PC-3 (cell line): ENCODE data around the gene AHDC1. TPM values are rescaled to one million over a fixed set of nuclear protein-coding genes. Genes with fewer than 3 reads are reported as not detected.

ENCODE experiments used
- ATAC-seq: fragments of 200-7000 bp; cut with Tn5 transposase; 2 replicates; pipeline ENCODE4 v1.9.1; 2020; ENCODE audit warnings: mild to moderate bottlenecking, moderate library complexity
- BruUV-seq: library from RNA; stranded (reverse); fragments of 400-500 nt; replicated peaks from 2 replicates; lab custom pipeline; 2021; lab: Mats Ljungman, UMichigan
- CTCF ChIA-PET: fragments of 300-600 bp; sonication (Branson Sonifier 250); formaldehyde crosslinking; loops from one replicate; lab custom pipeline; 2022; ENCODE audit warnings: antibody characterized with exemption; lab: Charles Lee
- POLR2A ChIA-PET: fragments of 300-600 bp; sonication (Branson Sonifier 250); formaldehyde crosslinking; loops from one replicate; lab custom pipeline; 2022; ENCODE audit warnings: antibody characterized with exemption; ENCODE audit not compliant: unreplicated experiment; lab: Charles Lee
- DNase-seq: peaks from one replicate; pipeline ENCODE4 v3.0.0-alpha.2; 2015
- H2AFZ ChIP-seq: fragments of 300-600 bp; sonication (generic); 2 replicates; pipeline ENCODE4 v1.6.0; 2016; ENCODE audit warnings: antibody characterized with exemption, low read length
- H3F3A ChIP-seq: fragments of 300-600 bp; sonication (generic); one replicate; pipeline ENCODE4 v1.6.0; 2017; ENCODE audit warnings: antibody characterized with exemption, low read length, control low read depth, mild to moderate bottlenecking; ENCODE audit not compliant: unreplicated experiment
- H3K27ac ChIP-seq: fragments of 300-600 bp; sonication (generic); 2 replicates; pipeline ENCODE4 v1.5.1; 2016; ENCODE audit warnings: mild to moderate bottlenecking, low read length
- H3K27me3 ChIP-seq: fragments of 300-600 bp; sonication (generic); 2 replicates; pipeline ENCODE4 v1.6.1; 2016; ENCODE audit warnings: low read length, mixed read lengths
- H3K36me3 ChIP-seq: fragments of 300-600 bp; sonication (generic); 2 replicates; pipeline ENCODE4 v1.6.1; 2016; ENCODE audit warnings: low read depth, mixed run types, low read length, mixed read lengths
- H3K4me1 ChIP-seq: fragments of 300-600 bp; sonication (generic); 2 replicates; pipeline ENCODE4 v1.5.1; 2016; ENCODE audit warnings: low read length; ENCODE audit not compliant: insufficient read depth
- H3K4me2 ChIP-seq: fragments of 300-600 bp; sonication (generic); 2 replicates; pipeline ENCODE4 v1.6.0; 2016; ENCODE audit warnings: low read length
- H3K4me3 ChIP-seq: fragments of 300-600 bp; sonication (generic); 2 replicates; pipeline ENCODE4 v1.5.1; 2016; ENCODE audit warnings: mild to moderate bottlenecking, low read length, mixed read lengths
- H3K79me2 ChIP-seq: fragments of 300-600 bp; sonication (generic); 2 replicates; pipeline ENCODE4 v1.6.1; 2017; ENCODE audit warnings: low read length, mixed read lengths
- H3K9ac ChIP-seq: fragments of 300-600 bp; sonication (generic); 2 replicates; pipeline ENCODE4 v1.6.0; 2016; ENCODE audit warnings: mild to moderate bottlenecking, low read length
- H3K9me2 ChIP-seq: fragments of 300-600 bp; sonication (generic); replicated peaks from 2 replicates; pipeline ENCODE4 v1.6.1; 2016; ENCODE audit warnings: mixed run types, low read length, mixed read lengths
- H3K9me3 ChIP-seq: fragments of 300-600 bp; sonication (generic); 2 replicates; pipeline ENCODE4 v1.6.1; 2016; ENCODE audit warnings: low read length, mixed read lengths
- H4K20me1 ChIP-seq: fragments of 300-600 bp; sonication (generic); 2 replicates; pipeline ENCODE4 v1.6.1; 2016; ENCODE audit warnings: low read length, mixed read lengths
- CTCF ChIP-seq: fragments of 300-600 bp; sonication (generic); conservative IDR thresholded peaks from 2 replicates; pipeline ENCODE4 v1.5.1; 2017; ENCODE audit warnings: antibody characterized with exemption, low read depth, mild to moderate bottlenecking, low read length
- EZH2 ChIP-seq: fragments of 300-600 bp; sonication (generic); IDR thresholded peaks from one replicate; pipeline ENCODE4 v1.6.1; 2017; ENCODE audit warnings: antibody characterized with exemption, mild to moderate bottlenecking, low read length; ENCODE audit not compliant: unreplicated experiment
- EZH2phosphoT487 ChIP-seq: fragments of 300-600 bp; sonication (generic); IDR thresholded peaks from 2 replicates; pipeline ENCODE4 v1.6.1; 2018; ENCODE audit warnings: mild to moderate bottlenecking, antibody characterized with exemption, low read length, borderline replicate concordance
- intact Hi-C: fragments of 100-400 bp; cut with micrococcal nuclease; formaldehyde crosslinking; loops from 2 replicates; pipeline ENCODE4 v1.9.0; 2023
- total RNA-seq: library from RNA; depleted of rRNA; stranded (reverse); fragments of >200 nt; gene quantifications from 2 replicates; pipeline ENCODE4 v1.2.3, GENCODE V29; 2014

The AHDC1 gene
- total RNA-seq, 1 experiment from 2014 or later: 15.2 TPM

- ATAC-seq: no peak
- Histone ChIP-seq H2AFZ (no peak overlapping the region), H3K9ac (no peak overlapping the region), H3K4me3 (no peak overlapping the region), H3K27me3 (no peaks in the 10 kb centered on the region), H3K79me2 (peaks cover 60% of the 10 kb centered on the region), H3F3A (peaks cover 7% of the 10 kb centered on the region), H3K4me2 (no peak overlapping the region), H3K27ac (no peak overlapping the region), H3K9me3 (no peaks in the 10 kb centered on the region), H3K36me3 (peaks cover 4% of the 10 kb centered on the region; the same call in 1 of the 2 replicates), H4K20me1 (no peaks in the 10 kb centered on the region), H3K4me1 (peaks cover 42% of the 10 kb centered on the region), H3K9me2 (no peaks in the 10 kb centered on the region)
- POLR2A ChIA-PET: no interaction called here
- CTCF ChIA-PET: no interaction called here
- DNase-seq: no peak
- no peak for TF ChIP-seq CTCF
- no peak for TF ChIP-seq EZH2phosphoT487
- no peak for TF ChIP-seq EZH2
- BruUV-seq: no TSS peak
- intact Hi-C loops: no loop called here
Observed at GRCh38 chr1:27562021-27562420, 41.9 kb downstream of the AHDC1 start.

- no peak overlapping the region for H2AFZ ChIP-seq
- H3K27me3 ChIP-seq: no peaks in the 10 kb centered on the region
- DNase-seq: no peak
- H3K9me3 ChIP-seq: no peaks in the 10 kb centered on the region
- H4K20me1 ChIP-seq: no peaks in the 10 kb centered on the region
- no peaks in the 10 kb centered on the region for H3K9me2 ChIP-seq
- H3K4me3 ChIP-seq: no peak overlapping the region
- ChIA-PET CTCF (no interaction called here), POLR2A (no interaction called here)
- H3K79me2 ChIP-seq: peaks cover 56% of the 10 kb centered on the region
- no peak overlapping the region for H3K9ac ChIP-seq
- intact Hi-C loops: no loop called here
- H3K4me1 ChIP-seq: peaks cover 42% of the 10 kb centered on the region
- H3F3A ChIP-seq: peaks cover 7% of the 10 kb centered on the region
- H3K36me3 ChIP-seq: peaks cover 4% of the 10 kb centered on the region; the same call in 1 of the 2 replicates
- H3K27ac ChIP-seq: no peak overlapping the region
- TF ChIP-seq EZH2 (no peak), CTCF (no peak), EZH2phosphoT487 (no peak)
- H3K4me2 ChIP-seq: no peak overlapping the region
- ATAC-seq: no peak
- no TSS peak for BruUV-seq
Observed at GRCh38 chr1:27561124-27561899, 42.6 kb downstream of the AHDC1 start.
